ENCODE results near the gene LINC01488. TPM values are rescaled to one million over a fixed set of nuclear protein-coding genes. Genes with fewer than 3 reads are reported as not detected.

Gene LINC01488
- polyA plus RNA-seq, 1 of the 3 experiments (the other 2 are of a cell fraction): not detected

DNA sequence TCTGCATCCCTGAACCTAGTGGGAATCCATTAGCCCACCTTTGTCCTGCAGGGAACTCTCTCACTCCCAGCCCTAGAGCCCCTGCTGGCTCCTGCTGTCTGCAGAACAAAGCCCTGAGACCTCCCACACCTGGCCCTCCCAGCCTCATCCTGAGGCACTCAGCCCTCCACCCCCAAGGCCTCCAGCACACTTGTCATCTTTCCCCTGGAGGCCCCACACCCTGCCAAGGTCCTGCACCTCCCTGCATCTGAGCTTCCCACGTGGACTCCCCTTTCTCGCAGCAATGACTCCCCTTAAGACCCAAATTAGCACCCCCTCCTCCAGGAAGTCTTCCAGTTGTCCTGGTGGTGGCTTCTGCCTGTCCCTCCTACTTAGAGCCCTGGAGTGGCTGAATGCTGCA, 42.3 kb upstream of the LINC01488 start:
- H3K27me3 ChIP-seq (ENCODE audit: insufficient read depth): no peaks in the 10 kb centered on the region
- no peaks in the 10 kb centered on the region for H3K79me2 ChIP-seq (ENCODE audit: insufficient read depth)
- POLR2A ChIA-PET: no interaction called here
- H3K9ac ChIP-seq: no peak overlapping the region
- TF ChIP-seq RCOR1 (IDR thresholded peaks at IDR 0.05; ENCODE audit: low read length) (no peak), NFIC (IDR thresholded peaks at IDR 0.05; ENCODE audit: borderline replicate concordance) (no peak)
- peaks cover 9% of the 10 kb centered on the region for H3F3A ChIP-seq (replicated peaks; ENCODE audit: insufficient read depth)
- no peaks in the 10 kb centered on the region for H3K36me3 ChIP-seq (replicated peaks in 1 of 2; ENCODE audit: control insufficient read depth in 1 of 2, insufficient read depth in 2 of 2, low read length in 1 of 2)
- H3K9me3 ChIP-seq: no peaks in the 10 kb centered on the region
- 86% methylated on average over 2 of the region's 2 CpGs for WGBS (ENCODE audit: low lambda C conversion rate)
- no peaks in the 10 kb centered on the region for H4K20me1 ChIP-seq (ENCODE audit: insufficient read depth)
- H3K4me1 ChIP-seq (ENCODE audit: control insufficient read depth in 1 of 2, insufficient read depth in 2 of 2, low read depth in 1 of 2, low read length in 1 of 2): peaks cover 20 to 21% of the 10 kb centered on the region in 2 experiments
- no peak overlapping the region for H2AFZ ChIP-seq (ENCODE audit: low read depth)
- no peak overlapping the region for H3K27ac ChIP-seq (ENCODE audit: low read depth in 2 of 2, low read length in 1 of 2)
- H3K4me2 ChIP-seq: no peak overlapping the region
- DNase-seq: no peak
- CTCF ChIA-PET: interaction anchor here (1.0 kb wide), 1 partner anchor 308 kb away, joined by 3 read pairs; no protein-coding TSS in a partner anchor
- H3K9me2 ChIP-seq: no peaks in the 10 kb centered on the region
- no peak overlapping the region for H3K4me3 ChIP-seq (ENCODE audit: low read depth in 2 of 2, low read length in 1 of 2)

DNA sequence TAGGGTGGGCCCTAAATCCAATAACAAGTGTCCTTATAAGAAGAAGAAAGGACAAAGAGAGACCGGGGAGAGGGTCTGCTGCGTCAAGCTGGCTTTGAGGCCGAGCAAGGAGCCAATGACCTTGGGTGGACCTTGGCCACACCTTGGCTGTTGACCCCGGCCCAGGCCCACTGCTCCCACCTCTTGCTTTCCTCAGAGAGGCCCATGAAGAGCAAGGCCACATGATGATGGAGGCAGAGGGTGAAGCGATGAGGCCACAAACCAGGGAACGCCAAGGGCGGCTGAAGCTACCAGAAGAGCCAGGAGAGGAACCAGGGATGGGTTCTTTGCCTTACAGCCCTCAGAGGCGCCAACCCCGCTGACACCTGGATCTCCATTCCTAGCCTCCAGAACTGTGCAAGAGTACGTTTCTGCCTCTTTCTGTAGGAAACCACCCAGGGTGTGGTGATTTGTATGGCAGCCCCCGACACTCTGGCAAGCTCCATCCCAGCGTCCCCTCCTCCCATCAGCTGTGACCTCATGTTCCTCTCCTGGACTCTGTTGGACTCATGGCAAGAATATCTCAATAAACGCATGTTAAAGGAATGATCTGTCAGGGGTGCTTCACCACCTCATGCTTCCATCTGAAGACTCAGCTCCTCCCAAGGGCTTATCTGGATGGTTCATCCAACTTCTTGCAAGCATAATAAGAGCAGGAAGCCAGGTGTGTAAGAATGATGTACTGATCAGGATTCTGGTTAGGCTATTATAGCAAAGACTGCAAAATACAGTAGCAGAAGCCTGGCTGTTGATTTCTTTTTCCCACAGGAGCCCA, 41.6 kb upstream of the LINC01488 start:
- no peak overlapping the region for H3K4me2 ChIP-seq
- POLR2A ChIA-PET: no interaction called here
- H3K9ac ChIP-seq: no peak overlapping the region
- peaks cover 9% of the 10 kb centered on the region for H3F3A ChIP-seq (replicated peaks; ENCODE audit: insufficient read depth)
- H3K36me3 ChIP-seq (replicated peaks in 1 of 2; ENCODE audit: control insufficient read depth in 1 of 2, insufficient read depth in 2 of 2, low read length in 1 of 2): no peaks in the 10 kb centered on the region
- no peak overlapping the region for H3K27ac ChIP-seq (ENCODE audit: low read depth in 2 of 2, low read length in 1 of 2)
- H4K20me1 ChIP-seq (ENCODE audit: insufficient read depth): no peaks in the 10 kb centered on the region
- CTCF ChIA-PET: interaction anchor here (1.0 kb wide), 1 partner anchor 309 kb away, joined by 3 read pairs; no protein-coding TSS in a partner anchor
- no peak for DNase-seq
- WGBS (ENCODE audit: low lambda C conversion rate): 90% methylated on average over 7 of the region's 13 CpGs
- H3K9me3 ChIP-seq: no peaks in the 10 kb centered on the region
- H3K4me3 ChIP-seq (ENCODE audit: low read depth in 2 of 2, low read length in 1 of 2): no peak overlapping the region
- H3K27me3 ChIP-seq (ENCODE audit: insufficient read depth): no peaks in the 10 kb centered on the region
- TF ChIP-seq RCOR1 (IDR thresholded peaks at IDR 0.05; ENCODE audit: low read length) (no peak), YY1 (IDR thresholded peaks at IDR 0.05; ENCODE audit: low read depth) (no peak), EZH2phosphoT487 (IDR thresholded peaks at IDR 0.05; ENCODE audit: borderline replicate concordance, low read depth) (no peak), TAF1 (IDR thresholded peaks at IDR 0.05; ENCODE audit: borderline replicate concordance, low read depth, low read length) (no peak), MEF2A (IDR thresholded peaks at IDR 0.05; ENCODE audit: borderline replicate concordance, low read depth) (no peak), MXI1 (IDR thresholded peaks at IDR 0.05; ENCODE audit: low read depth, low read length) (no peak), RFX5 (IDR thresholded peaks at IDR 0.05; ENCODE audit: low read length) (no peak), TCF12 (IDR thresholded peaks at IDR 0.05) (no peak), NFIC (IDR thresholded peaks at IDR 0.05; ENCODE audit: borderline replicate concordance) (no peak), FOXM1 (IDR thresholded peaks at IDR 0.05; ENCODE audit: low read depth) (no peak), SIN3A (IDR thresholded peaks at IDR 0.05; ENCODE audit: borderline replicate concordance, low read depth, low read length) (no peak), JUND (IDR thresholded peaks at IDR 0.05) (no peak), SMC3 (IDR thresholded peaks at IDR 0.05; ENCODE audit: low read depth, low read length) (no peak), GATA2 (CRISPR knock-in tag; IDR thresholded peaks at IDR 0.05) (no peak)
- TF ChIP-seq, protein P1, sequence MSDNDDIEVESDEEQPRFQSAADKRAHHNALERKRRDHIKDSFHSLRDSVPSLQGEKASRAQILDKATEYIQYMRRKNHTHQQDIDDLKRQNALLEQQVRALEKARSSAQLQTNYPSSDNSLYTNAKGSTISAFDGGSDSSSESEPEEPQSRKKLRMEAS (IDR thresholded peaks at IDR 0.05; ENCODE audit: low read depth): no peak
- TF ChIP-seq, protein P2, sequence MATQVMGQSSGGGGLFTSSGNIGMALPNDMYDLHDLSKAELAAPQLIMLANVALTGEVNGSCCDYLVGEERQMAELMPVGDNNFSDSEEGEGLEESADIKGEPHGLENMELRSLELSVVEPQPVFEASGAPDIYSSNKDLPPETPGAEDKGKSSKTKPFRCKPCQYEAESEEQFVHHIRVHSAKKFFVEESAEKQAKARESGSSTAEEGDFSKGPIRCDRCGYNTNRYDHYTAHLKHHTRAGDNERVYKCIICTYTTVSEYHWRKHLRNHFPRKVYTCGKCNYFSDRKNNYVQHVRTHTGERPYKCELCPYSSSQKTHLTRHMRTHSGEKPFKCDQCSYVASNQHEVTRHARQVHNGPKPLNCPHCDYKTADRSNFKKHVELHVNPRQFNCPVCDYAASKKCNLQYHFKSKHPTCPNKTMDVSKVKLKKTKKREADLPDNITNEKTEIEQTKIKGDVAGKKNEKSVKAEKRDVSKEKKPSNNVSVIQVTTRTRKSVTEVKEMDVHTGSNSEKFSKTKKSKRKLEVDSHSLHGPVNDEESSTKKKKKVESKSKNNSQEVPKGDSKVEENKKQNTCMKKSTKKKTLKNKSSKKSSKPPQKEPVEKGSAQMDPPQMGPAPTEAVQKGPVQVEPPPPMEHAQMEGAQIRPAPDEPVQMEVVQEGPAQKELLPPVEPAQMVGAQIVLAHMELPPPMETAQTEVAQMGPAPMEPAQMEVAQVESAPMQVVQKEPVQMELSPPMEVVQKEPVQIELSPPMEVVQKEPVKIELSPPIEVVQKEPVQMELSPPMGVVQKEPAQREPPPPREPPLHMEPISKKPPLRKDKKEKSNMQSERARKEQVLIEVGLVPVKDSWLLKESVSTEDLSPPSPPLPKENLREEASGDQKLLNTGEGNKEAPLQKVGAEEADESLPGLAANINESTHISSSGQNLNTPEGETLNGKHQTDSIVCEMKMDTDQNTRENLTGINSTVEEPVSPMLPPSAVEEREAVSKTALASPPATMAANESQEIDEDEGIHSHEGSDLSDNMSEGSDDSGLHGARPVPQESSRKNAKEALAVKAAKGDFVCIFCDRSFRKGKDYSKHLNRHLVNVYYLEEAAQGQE (IDR thresholded peaks at IDR 0.05; ENCODE audit: low read depth, low read length): no peak
- TF ChIP-seq, protein P3, sequence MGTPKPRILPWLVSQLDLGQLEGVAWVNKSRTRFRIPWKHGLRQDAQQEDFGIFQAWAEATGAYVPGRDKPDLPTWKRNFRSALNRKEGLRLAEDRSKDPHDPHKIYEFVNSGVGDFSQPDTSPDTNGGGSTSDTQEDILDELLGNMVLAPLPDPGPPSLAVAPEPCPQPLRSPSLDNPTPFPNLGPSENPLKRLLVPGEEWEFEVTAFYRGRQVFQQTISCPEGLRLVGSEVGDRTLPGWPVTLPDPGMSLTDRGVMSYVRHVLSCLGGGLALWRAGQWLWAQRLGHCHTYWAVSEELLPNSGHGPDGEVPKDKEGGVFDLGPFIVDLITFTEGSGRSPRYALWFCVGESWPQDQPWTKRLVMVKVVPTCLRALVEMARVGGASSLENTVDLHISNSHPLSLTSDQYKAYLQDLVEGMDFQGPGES (IDR thresholded peaks at IDR 0.05; ENCODE audit: low read depth, low read length): no peak
- TF ChIP-seq, protein P4, sequence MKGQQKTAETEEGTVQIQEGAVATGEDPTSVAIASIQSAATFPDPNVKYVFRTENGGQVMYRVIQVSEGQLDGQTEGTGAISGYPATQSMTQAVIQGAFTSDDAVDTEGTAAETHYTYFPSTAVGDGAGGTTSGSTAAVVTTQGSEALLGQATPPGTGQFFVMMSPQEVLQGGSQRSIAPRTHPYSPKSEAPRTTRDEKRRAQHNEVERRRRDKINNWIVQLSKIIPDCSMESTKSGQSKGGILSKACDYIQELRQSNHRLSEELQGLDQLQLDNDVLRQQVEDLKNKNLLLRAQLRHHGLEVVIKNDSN (IDR thresholded peaks at IDR 0.05; ENCODE audit: borderline replicate concordance, low read depth): no peak
- TF ChIP-seq, protein P5, sequence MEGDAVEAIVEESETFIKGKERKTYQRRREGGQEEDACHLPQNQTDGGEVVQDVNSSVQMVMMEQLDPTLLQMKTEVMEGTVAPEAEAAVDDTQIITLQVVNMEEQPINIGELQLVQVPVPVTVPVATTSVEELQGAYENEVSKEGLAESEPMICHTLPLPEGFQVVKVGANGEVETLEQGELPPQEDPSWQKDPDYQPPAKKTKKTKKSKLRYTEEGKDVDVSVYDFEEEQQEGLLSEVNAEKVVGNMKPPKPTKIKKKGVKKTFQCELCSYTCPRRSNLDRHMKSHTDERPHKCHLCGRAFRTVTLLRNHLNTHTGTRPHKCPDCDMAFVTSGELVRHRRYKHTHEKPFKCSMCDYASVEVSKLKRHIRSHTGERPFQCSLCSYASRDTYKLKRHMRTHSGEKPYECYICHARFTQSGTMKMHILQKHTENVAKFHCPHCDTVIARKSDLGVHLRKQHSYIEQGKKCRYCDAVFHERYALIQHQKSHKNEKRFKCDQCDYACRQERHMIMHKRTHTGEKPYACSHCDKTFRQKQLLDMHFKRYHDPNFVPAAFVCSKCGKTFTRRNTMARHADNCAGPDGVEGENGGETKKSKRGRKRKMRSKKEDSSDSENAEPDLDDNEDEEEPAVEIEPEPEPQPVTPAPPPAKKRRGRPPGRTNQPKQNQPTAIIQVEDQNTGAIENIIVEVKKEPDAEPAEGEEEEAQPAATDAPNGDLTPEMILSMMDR (IDR thresholded peaks at IDR 0.05): no peak
- H3K9me2 ChIP-seq: no peaks in the 10 kb centered on the region
- no peaks in the 10 kb centered on the region for H3K79me2 ChIP-seq (ENCODE audit: insufficient read depth)
- no peak overlapping the region for H2AFZ ChIP-seq (ENCODE audit: low read depth)
- peaks cover 26 to 28% of the 10 kb centered on the region in 2 experiments for H3K4me1 ChIP-seq (ENCODE audit: control insufficient read depth in 1 of 2, insufficient read depth in 2 of 2, low read depth in 1 of 2, low read length in 1 of 2)
